Ovary (tissue), 10 donors: ENCODE data around the gene NHP2. TPM values are rescaled to one million over a fixed set of nuclear protein-coding genes. Genes with fewer than 3 reads are reported as not detected.

Source experiments
- DNase-seq, 5 donors: peaks; one replicate each; pipeline ENCODE4 v3.0.0-alpha.2; 2019 to 2020
- H3K27ac ChIP-seq, 2 donors: fragments of 200-600 bp; one replicate each; pipeline versions ENCODE4 v1.5.1 to v1.8.0; 2019 to 2022
- H3K27me3 ChIP-seq: fragments of 200-600 bp; one replicate; pipeline ENCODE4 v1.8.0; 2022
- H3K36me3 ChIP-seq: fragments of 200-600 bp; sonication (generic); one replicate; pipeline ENCODE4 v1.5.1; 2019
- H3K4me1 ChIP-seq: one replicate; pipeline ENCODE4 v1.8.1; 2013; ENCODE audit warnings: mild to moderate bottlenecking, moderate library complexity; ENCODE audit not compliant: insufficient read depth
- H3K4me3 ChIP-seq: fragments of 200-600 bp; sonication (generic); one replicate; pipeline ENCODE4 v1.5.1; 2017
- H3K9me3 ChIP-seq, 2 donors: fragments of 200-600 bp in 1 of 2; sonication (generic) in 1 of 2; one replicate each; pipeline versions ENCODE4 v1.5.1 to v1.8.1; 2013 to 2019; ENCODE audit warnings: mild to moderate bottlenecking in 1 of 2, moderate library complexity in 1 of 2
- CTCF ChIP-seq, 3 donors: fragments of 450-650 bp in 2 of 3; fragments of 200-600 bp in 1 of 3; IDR thresholded peaks; one replicate each; pipeline versions ENCODE4 v1.5.1 to v1.8.0; 2016 to 2022; ENCODE audit warnings: antibody characterized with exemption in 3 of 3, mild to moderate bottlenecking in 1 of 3
- EP300 ChIP-seq: sonication (generic); formaldehyde crosslinking; IDR thresholded peaks from one replicate; pipeline ENCODE4 v1.6.1; 2017; ENCODE audit warnings: antibody characterized with exemption
- POLR2A ChIP-seq: fragments of 450-650 bp; IDR thresholded peaks from one replicate; pipeline ENCODE4 v1.6.1; 2017; ENCODE audit warnings: antibody characterized with exemption, mild to moderate bottlenecking, moderate library complexity
- WGBS, 3 donors: extraction: QIAGEN DNeasy Blood & Tissue Kit in 1 of 3; methylation state at CpG; one replicate each; pipeline versions ENCODE4 v1.1.5 to v1.1.7; 2013 to 2017; 5-methylcytosine and 5-hydroxymethylcytosine counted together
- intact Hi-C, 4 donors: fragments of 100-400 bp; cut with DNase I; formaldehyde crosslinking; loops; one replicate each; pipeline versions ENCODE4 v1.11.0 to v1.15.1; 2022 to 2023
- long read RNA-seq, 3 donors: library from polyadenylated mRNA in 2 of 3; unstranded in 2 of 3; transcript quantifications; one replicate each; pipeline ENCODE4 v2.0.0 and lab custom pipeline, GENCODE V29; 2021 to 2026
- polyA plus RNA-seq, 2 donors: library from polyadenylated mRNA; stranded (reverse); fragments of 200-250 nt in 1 of 2; fragments of 350-450 nt in 1 of 2; fragmentation: Illumina TruSeq in 1 of 2; extraction: RNeasy Lipid Tissue Mini Kit (QIAGEN cat#74804) in 1 of 2; gene quantifications; one replicate each; pipeline ENCODE4 v1.2.3, GENCODE V29; 2013 to 2014
- total RNA-seq, 7 donors: library from RNA; depleted of rRNA in 2 of 7; stranded (reverse); fragments of >200 nt in 2 of 7; fragmentation: NEBNext Ultra II Directional in 3 of 7; extraction: Animal tissue kit (Norgen Biotek cat#: 25700) in 3 of 7; gene quantifications; one replicate each; pipeline versions ENCODE4 v1.1.0 to v1.2.4, GENCODE V29; 2016 to 2023
- donor health status: DM: no; HTN: no; CAD: no; lungs with moderate emphysema.
- donor health status: DM: no; HTN: no; CAD: no.
- donor health status: Bipolar disorder and iron deficiency.
- donor health status: DM: yes; HTN: yes; CAD: no.
- donor health status: DM: no; HTN: no; CAD: no.
- donor health status: DM: yes; HTN: yes; CAD: no.

The NHP2 gene
- 100 to 1,000 TPM in 6 of 7 donors, 10 to 100 TPM in 1; 78.4 to 174 (median 115) TPM for total RNA-seq
- 100 to 1,000 TPM in 1 of 2 donors, 10 to 100 TPM in 1; 50.1 to 148 TPM for polyA plus RNA-seq
- long read RNA-seq, donor 1, transcript NHP2-201 (4 exons, 865 nt), result major isoform, 49 of 60 reads
- long read RNA-seq, donor 1, partial matches to known transcripts, result 1 of 60 reads
- long read RNA-seq, donor 1, other reads (novel, unspliced or antisense), result 5 of 60 reads
- long read RNA-seq, donor 2, transcript NHP2-202 (3 exons, 599 nt), result minor isoform, 8 of 103 reads
- long read RNA-seq, donor 2, transcript NHP2-201 (4 exons, 865 nt), result major isoform, 95 of 103 reads
- long read RNA-seq, donor 2, partial matches to known transcripts, result 0 of 103 reads
- long read RNA-seq, donor 2, other reads (novel, unspliced or antisense), result 0 of 103 reads
- long read RNA-seq, donor 3, transcript NHP2-201 (4 exons, 865 nt), result major isoform, 141 of 151 reads
- long read RNA-seq, donor 3, transcript NHP2-202 (3 exons, 599 nt), result minor isoform, 5 of 151 reads
- long read RNA-seq, donor 3, partial matches to known transcripts, result 4 of 151 reads
- long read RNA-seq, donor 3, other reads (novel, unspliced or antisense), result 0 of 151 reads

DNA sequence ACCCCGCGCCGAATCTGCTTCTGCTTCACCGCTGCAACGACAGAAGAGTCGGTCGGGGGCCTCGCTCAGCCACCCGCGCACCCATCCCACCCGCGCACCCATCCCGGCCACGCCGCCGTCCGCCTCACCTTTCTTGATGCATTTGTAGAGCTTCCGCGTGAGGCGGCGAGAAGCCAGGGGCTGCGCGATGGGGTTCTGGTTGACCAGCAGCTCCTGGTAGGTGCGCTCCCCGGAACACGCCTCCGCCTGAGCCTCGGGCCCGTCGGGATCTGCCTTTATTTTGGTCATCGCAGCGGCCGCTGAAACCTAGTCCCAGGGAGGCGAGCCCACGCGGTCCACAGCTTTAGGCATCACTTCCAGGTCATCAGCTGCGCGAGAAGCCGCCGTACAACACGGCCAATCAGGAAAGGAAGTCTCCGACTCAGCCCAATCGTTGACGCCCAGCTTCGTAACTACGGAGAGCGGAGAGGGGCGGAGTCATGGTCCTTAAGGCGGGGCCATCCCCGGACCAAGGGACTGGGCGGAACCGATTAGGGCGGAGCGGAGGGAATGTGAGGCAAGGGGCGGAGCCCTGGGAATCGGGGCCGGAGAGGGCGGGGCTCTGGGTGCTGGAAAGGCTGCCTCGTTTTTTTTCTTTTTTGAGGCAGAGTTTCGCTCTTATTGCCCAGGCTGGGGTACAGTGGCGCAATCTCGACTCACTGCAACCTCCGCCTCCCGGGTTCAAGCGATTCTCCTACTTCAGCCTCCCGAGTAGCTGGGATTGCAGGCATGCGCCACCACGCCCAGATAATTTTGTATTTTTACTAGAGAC, at the start of gene NHP2:
Gene NHP2, minus strand, starts transcription at position 356 of the 811 bp plus-strand sequence. Its CDS starts 68 bp downstream, at position 288.
- DNase-seq, result peak; percentile 98 to 100 (median 99)
- no peaks in the 10 kb centered on the region for H3K36me3 ChIP-seq
- peak within 1 kb of the TSS; percentile 69 for H3K4me3 ChIP-seq
- no peaks in the 10 kb centered on the region for H3K27me3 ChIP-seq
- intact Hi-C loops, result no loop called here
- H3K4me1 ChIP-seq, result peaks cover 8% of the 10 kb centered on the region
- peak within 1 kb of the TSS in 1 of 2 donors; percentile 51 for H3K27ac ChIP-seq
- WGBS, 3 donors, result 1 to 2% (median 2%) methylated on average over 64 to 68 of the region's 68 CpGs
- TF ChIP-seq EP300, result peak; percentile 80
- TF ChIP-seq POLR2A, result no peak
- TF ChIP-seq CTCF (IDR thresholded peaks at IDR 0.05), result no peak
- no peaks in the 10 kb centered on the region for H3K9me3 ChIP-seq

DNA sequence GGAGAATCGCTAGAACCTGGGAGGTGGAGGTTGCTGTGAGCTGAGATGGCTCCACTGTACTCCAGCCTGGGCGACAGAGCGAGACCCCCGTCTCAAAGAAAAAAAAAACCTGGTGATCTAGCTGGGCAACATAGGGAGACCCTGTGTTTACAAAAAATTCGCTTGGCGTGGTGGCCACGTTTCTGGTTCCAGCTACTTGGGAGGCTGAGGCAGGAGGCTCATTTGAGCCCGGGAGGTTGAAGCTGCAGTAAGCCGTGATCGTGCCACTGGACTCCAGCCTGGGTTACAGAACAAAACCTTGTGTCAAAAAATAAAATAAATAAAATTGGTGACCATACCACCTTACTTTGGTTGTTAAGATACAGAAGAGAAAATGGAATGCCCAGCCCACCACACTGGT, 48.9 kb upstream of the NHP2 start:
- Histone ChIP-seq H3K27ac (no peak overlapping the region), H3K4me1 (peaks cover 8% of the 10 kb centered on the region), H3K36me3 (no peaks in the 10 kb centered on the region), H3K4me3 (no peak overlapping the region), H3K27me3 (no peaks in the 10 kb centered on the region), H3K9me3 (no peaks in the 10 kb centered on the region)
- 92 to 95% (median 94%) methylated on average over 10 of the region's 10 CpGs for WGBS, 3 donors
- DNase-seq, result no peak
- TF ChIP-seq EP300, result no peak
- no peak for TF ChIP-seq CTCF (IDR thresholded peaks at IDR 0.05)
- no peak for TF ChIP-seq POLR2A
- intact Hi-C loops, result no loop called here

DNA sequence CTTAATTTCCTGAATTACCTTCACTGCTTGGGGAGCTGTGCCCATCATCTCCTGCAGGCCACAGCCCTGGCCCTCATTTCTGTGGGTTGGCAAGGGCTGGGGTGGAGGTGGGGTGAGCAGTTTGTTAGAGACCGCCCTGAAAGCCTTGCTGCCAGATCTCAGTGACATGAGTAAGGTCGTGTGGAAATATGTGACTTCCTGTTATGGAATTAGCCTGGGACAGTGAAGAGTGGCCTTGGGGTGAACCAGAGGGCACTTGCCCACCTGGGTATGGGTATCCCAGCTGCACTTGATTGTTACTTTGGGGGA, 48.2 kb upstream of the NHP2 start:
- Histone ChIP-seq H3K36me3 (no peaks in the 10 kb centered on the region), H3K27me3 (no peaks in the 10 kb centered on the region), H3K9me3 (no peaks in the 10 kb centered on the region), H3K4me1 (peaks cover 8% of the 10 kb centered on the region), H3K4me3 (no peak overlapping the region), H3K27ac (no peak overlapping the region)
- intact Hi-C loops, result no loop called here
- no peak for DNase-seq
- 48 to 58% (median 48%) methylated on average over 2 of the region's 2 CpGs for WGBS, 3 donors
- TF ChIP-seq CTCF (IDR thresholded peaks at IDR 0.05) (no peak), EP300 (no peak), POLR2A (no peak)

- DNase-seq, result no peak
- H3K36me3 ChIP-seq, result no peaks in the 10 kb centered on the region
- intact Hi-C loops, result no loop called here
- peaks cover 8% of the 10 kb centered on the region for H3K4me1 ChIP-seq
- H3K9me3 ChIP-seq, result no peaks in the 10 kb centered on the region
- WGBS, 3 donors, result 83 to 87% (median 84%) methylated on average over 14 of the region's 14 CpGs
- no peaks in the 10 kb centered on the region for H3K27me3 ChIP-seq
- H3K27ac ChIP-seq, result no peak overlapping the region
- TF ChIP-seq POLR2A, result no peak
- TF ChIP-seq CTCF (IDR thresholded peaks at IDR 0.05), result no peak
- TF ChIP-seq EP300, result no peak
- no peak overlapping the region for H3K4me3 ChIP-seq
These were observed 47.7 kb upstream of the NHP2 start for GRCh38 chr5:178201221-178201926.
